MG63 (cell line): Measurements from ENCODE around the gene ABTB2. TPM values are rescaled to one million over a fixed set of nuclear protein-coding genes. Genes with fewer than 3 reads are reported as not detected.
A peak's percentile ranks its signal among the peaks of the same experiment; 100 is the strongest.

Experiments used
- DNase-seq: peaks from one replicate; pipeline ENCODE4 v3.0.0-alpha.2; 2020
- H3K27me3 ChIP-seq: fragments of 250-450 bp; sonication (Bioruptor Pico); 2 replicates; pipeline ENCODE4 v1.5.1; 2020; ENCODE audit warnings: mild to moderate bottlenecking, moderate library complexity
- H3K36me3 ChIP-seq: fragments of 250-450 bp; sonication (Bioruptor Pico); 2 replicates; pipeline ENCODE4 v1.5.1; 2020; ENCODE audit warnings: mild to moderate bottlenecking, moderate library complexity
- H3K4me3 ChIP-seq: fragments of 250-450 bp; sonication (Bioruptor Pico); 2 replicates; pipeline ENCODE4 v1.5.1; 2020; ENCODE audit warnings: mild to moderate bottlenecking, moderate library complexity
- H3K9me3 ChIP-seq: fragments of 250-450 bp; sonication (Bioruptor Pico); 2 replicates; pipeline ENCODE4 v1.5.1; 2020; ENCODE audit warnings: mild to moderate bottlenecking, moderate library complexity
- total RNA-seq: library from RNA; depleted of rRNA; stranded (reverse); fragments of >200 nt; shearing (Covaris generic); gene quantifications from 2 replicates; pipeline ENCODE4 v1.2.3, GENCODE V29; 2014; ENCODE audit warnings: low replicate concordance

Gene ABTB2
- total RNA-seq, 1 experiment from 2014 or later = 2.6 TPM

- Histone ChIP-seq H3K36me3 (no peaks in the 10 kb centered on the region), H3K4me3 (no peak overlapping the region), H3K9me3 (no peaks in the 10 kb centered on the region), H3K27me3 (no peaks in the 10 kb centered on the region)
- no peak for DNase-seq
These were observed 61.4 kb downstream of the ABTB2 start for GRCh38 chr11:34296412-34296811.

GRCh38 chr11:34292546-34292945, 65.3 kb downstream of the ABTB2 start:
- no peaks in the 10 kb centered on the region for H3K9me3 ChIP-seq
- DNase-seq = no peak
- H3K4me3 ChIP-seq = no peak overlapping the region
- H3K36me3 ChIP-seq = no peaks in the 10 kb centered on the region
- no peaks in the 10 kb centered on the region for H3K27me3 ChIP-seq

GRCh38 chr11:34292111-34292510, 65.7 kb downstream of the ABTB2 start:
- H3K4me3 ChIP-seq = no peak overlapping the region
- H3K27me3 ChIP-seq = no peaks in the 10 kb centered on the region
- DNase-seq = no peak
- H3K9me3 ChIP-seq = no peaks in the 10 kb centered on the region
- no peaks in the 10 kb centered on the region for H3K36me3 ChIP-seq

GRCh38 chr11:34290926-34291325, 66.9 kb downstream of the ABTB2 start:
- Histone ChIP-seq H3K36me3 (no peaks in the 10 kb centered on the region), H3K9me3 (no peaks in the 10 kb centered on the region), H3K27me3 (no peaks in the 10 kb centered on the region), H3K4me3 (no peak overlapping the region)
- no peak for DNase-seq

- no peaks in the 10 kb centered on the region for H3K9me3 ChIP-seq
- H3K27me3 ChIP-seq = no peaks in the 10 kb centered on the region
- no peak overlapping the region for H3K4me3 ChIP-seq
- DNase-seq = no peak
- H3K36me3 ChIP-seq = no peaks in the 10 kb centered on the region
These were observed 69.3 kb downstream of the ABTB2 start for GRCh38 chr11:34288492-34288891.

- no peaks in the 10 kb centered on the region for H3K9me3 ChIP-seq
- no peak overlapping the region for H3K4me3 ChIP-seq
- no peak for DNase-seq
- H3K27me3 ChIP-seq = no peaks in the 10 kb centered on the region
- H3K36me3 ChIP-seq = no peaks in the 10 kb centered on the region
These were observed 72.9 kb downstream of the ABTB2 start for GRCh38 chr11:34284811-34285481.

GRCh38 chr11:34284156-34284555, 73.7 kb downstream of the ABTB2 start:
- Histone ChIP-seq H3K27me3 (no peaks in the 10 kb centered on the region), H3K4me3 (no peak overlapping the region), H3K36me3 (no peaks in the 10 kb centered on the region), H3K9me3 (no peaks in the 10 kb centered on the region)
- no peak for DNase-seq

- H3K4me3 ChIP-seq = no peak overlapping the region
- no peaks in the 10 kb centered on the region for H3K9me3 ChIP-seq
- DNase-seq = peak; percentile 71
- no peaks in the 10 kb centered on the region for H3K36me3 ChIP-seq
- H3K27me3 ChIP-seq = no peaks in the 10 kb centered on the region
These were observed 76.6 kb downstream of the ABTB2 start for GRCh38 chr11:34280945-34281872.

GRCh38 chr11:34278693-34279297, 79.0 kb downstream of the ABTB2 start:
- no peaks in the 10 kb centered on the region for H3K9me3 ChIP-seq
- no peak overlapping the region for H3K4me3 ChIP-seq
- H3K36me3 ChIP-seq = no peaks in the 10 kb centered on the region
- DNase-seq = no peak
- no peaks in the 10 kb centered on the region for H3K27me3 ChIP-seq

- no peak overlapping the region for H3K4me3 ChIP-seq
These were observed 79.6 kb downstream of the ABTB2 start for GRCh38 chr11:34278175-34278574.

GRCh38 chr11:34277171-34277570, 80.6 kb downstream of the ABTB2 start:
- DNase-seq = no peak
- Histone ChIP-seq H3K36me3 (no peaks in the 10 kb centered on the region), H3K9me3 (no peaks in the 10 kb centered on the region), H3K4me3 (no peak overlapping the region), H3K27me3 (no peaks in the 10 kb centered on the region)

More at GRCh38 chr11:34278175-34278574, 79.6 kb downstream of the ABTB2 start:
- Histone ChIP-seq H3K9me3 (no peaks in the 10 kb centered on the region), H3K27me3 (no peaks in the 10 kb centered on the region), H3K36me3 (no peaks in the 10 kb centered on the region)
- DNase-seq = no peak

- Histone ChIP-seq H3K4me3 (no peak overlapping the region), H3K27me3 (no peaks in the 10 kb centered on the region), H3K9me3 (no peaks in the 10 kb centered on the region), H3K36me3 (no peaks in the 10 kb centered on the region)
- no peak for DNase-seq
These were observed 81.4 kb downstream of the ABTB2 start for GRCh38 chr11:34276352-34276864.

- no peak overlapping the region for H3K4me3 ChIP-seq
- DNase-seq = no peak
- no peaks in the 10 kb centered on the region for H3K9me3 ChIP-seq
- H3K27me3 ChIP-seq = no peaks in the 10 kb centered on the region
- H3K36me3 ChIP-seq = no peaks in the 10 kb centered on the region
These were observed 82.3 kb downstream of the ABTB2 start for GRCh38 chr11:34275486-34275885.

GRCh38 chr11:34274712-34275398, 83.0 kb downstream of the ABTB2 start:
- no peak overlapping the region for H3K4me3 ChIP-seq
- H3K9me3 ChIP-seq = no peaks in the 10 kb centered on the region
- DNase-seq = peak; percentile 97
- no peaks in the 10 kb centered on the region for H3K27me3 ChIP-seq
- no peaks in the 10 kb centered on the region for H3K36me3 ChIP-seq

GRCh38 chr11:34273099-34273498, 84.7 kb downstream of the ABTB2 start:
- Histone ChIP-seq H3K36me3 (no peaks in the 10 kb centered on the region), H3K9me3 (no peaks in the 10 kb centered on the region), H3K4me3 (no peak overlapping the region), H3K27me3 (no peaks in the 10 kb centered on the region)
- DNase-seq = no peak

GRCh38 chr11:34271727-34272126, 86.1 kb downstream of the ABTB2 start:
- Histone ChIP-seq H3K27me3 (no peaks in the 10 kb centered on the region), H3K9me3 (no peaks in the 10 kb centered on the region)
- DNase-seq = no peak

GRCh38 chr11:34270711-34271110, 87.1 kb downstream of the ABTB2 start:
- Histone ChIP-seq H3K27me3 (no peaks in the 10 kb centered on the region), H3K9me3 (no peaks in the 10 kb centered on the region), H3K36me3 (no peaks in the 10 kb centered on the region), H3K4me3 (no peak overlapping the region)
- no peak for DNase-seq

More at GRCh38 chr11:34271727-34272126, 86.1 kb downstream of the ABTB2 start:
- Histone ChIP-seq H3K4me3 (no peak overlapping the region), H3K36me3 (no peaks in the 10 kb centered on the region)
